HCT116 (cell line): ENCODE data around the gene DLD. TPM values are rescaled to one million over a fixed set of nuclear protein-coding genes. Genes with fewer than 3 reads are reported as not detected.

ENCODE experiments used
- ATAC-seq: fragments of 200-7000 bp; cut with Tn5 transposase; 2 replicates; pipeline ENCODE4 v1.9.1; 2020; ENCODE audit warnings: mild to moderate bottlenecking, moderate library complexity
- BruUV-seq: library from RNA; stranded (reverse); fragments of 400-500 nt; replicated peaks from 2 replicates; lab custom pipeline; 2021; lab: Mats Ljungman, UMichigan
- CTCF ChIA-PET: fragments of 300-600 bp; sonication (Branson Sonifier 250); formaldehyde crosslinking; loops from one replicate; lab custom pipeline; 2021; ENCODE audit warnings: antibody characterized with exemption; lab: Charles Lee
- POLR2A ChIA-PET: fragments of 300-600, 350-600 bp; sonication (Branson Sonifier 250); formaldehyde crosslinking; loops from one replicate; lab custom pipeline; 2021; ENCODE audit warnings: antibody characterized with exemption; lab: Charles Lee
- RAD21 ChIA-PET, 2 experiments: fragments of 300-600 bp; sonication (Branson Sonifier 250); formaldehyde crosslinking; loops; one replicate each; lab custom pipeline; 2023; ENCODE audit warnings: low total read pairs in 2 of 2; ENCODE audit not compliant: uncharacterized antibody in 2 of 2, unreplicated experiment in 2 of 2, low non-redundant PET in 1 of 2; lab: Charles Lee
- DNase-seq: peaks from one replicate; pipeline ENCODE4 v3.0.0-alpha.2; 2010; ENCODE audit warnings: low read depth, low spot score
- H2AFZ ChIP-seq: fragments of 200-600 bp; shearing (Covaris generic), sonication (generic); 2 replicates; pipeline ENCODE4 v1.6.1; 2017; ENCODE audit warnings: low read depth, mixed run types, mixed read lengths, antibody characterized with exemption, low read length; ENCODE audit not compliant: poor library complexity, severe bottlenecking
- H3K27ac ChIP-seq: 2 replicates; pipeline ENCODE4 v1.5.1; 2012; ENCODE audit warnings: low read depth, low read length
- H3K27me3 ChIP-seq: fragments of 200-600 bp; sonication (generic); 2 replicates; pipeline ENCODE4 v1.6.1; 2016; ENCODE audit warnings: mixed run types, low read length, mixed read lengths; ENCODE audit not compliant: insufficient read depth
- H3K36me3 ChIP-seq, 2 experiments: fragments of 200-500 bp in 1 of 2; fragments of 200-600 bp in 1 of 2; sonication (Bioruptor generic) in 1 of 2; sonication (generic) in 1 of 2; 2 replicates each; pipeline versions ENCODE4 v1.5.1 to v1.6.1; 2014 to 2016; ENCODE audit warnings: low read length in 2 of 2, inconsistent platforms in 1 of 2, mixed read lengths in 1 of 2, mixed run types in 1 of 2; ENCODE audit not compliant: insufficient read depth in 2 of 2, control insufficient read depth in 1 of 2
- H3K4me1 ChIP-seq, 2 experiments: fragments of 200-600 bp in 1 of 2; sonication (generic) in 1 of 2; 2 replicates each; pipeline versions ENCODE4 v1.5.1 to v1.6.1; 2012 to 2017; ENCODE audit warnings: low read length in 2 of 2, inconsistent platforms in 1 of 2, mild to moderate bottlenecking in 1 of 2, mixed read lengths in 1 of 2, mixed run types in 1 of 2, moderate library complexity in 1 of 2; ENCODE audit not compliant: insufficient read depth in 2 of 2, control insufficient read depth in 1 of 2
- H3K4me2 ChIP-seq: fragments of 200-600 bp; sonication (generic); 2 replicates; pipeline ENCODE4 v1.6.1; 2017; ENCODE audit warnings: mixed run types, low read length, mixed read lengths
- H3K4me3 ChIP-seq, 2 experiments: fragments of 200-600 bp in 1 of 2; sonication (generic) in 1 of 2; replicated peaks in 1 of 2; 2 replicates each; pipeline ENCODE4 v1.5.1; 2011 to 2016; ENCODE audit warnings: low read length in 2 of 2, control low read depth in 1 of 2, low read depth in 1 of 2, mild to moderate bottlenecking in 1 of 2, mixed read lengths in 1 of 2, mixed run types in 1 of 2
- H3K79me2 ChIP-seq: fragments of 200-600 bp; sonication (generic); 2 replicates; pipeline ENCODE4 v1.6.1; 2017; ENCODE audit warnings: mild to moderate bottlenecking, mixed run types, low read length, moderate library complexity, mixed read lengths; ENCODE audit not compliant: insufficient read depth
- H3K9ac ChIP-seq: fragments of 200-600 bp; sonication (generic); 2 replicates; pipeline ENCODE4 v1.6.1; 2016; ENCODE audit warnings: low read length, mixed read lengths
- H3K9me2 ChIP-seq: fragments of 200-600 bp; sonication (generic), shearing (Covaris generic); 2 replicates; pipeline ENCODE4 v1.6.1; 2017; ENCODE audit warnings: mixed run types, mild to moderate bottlenecking, moderate library complexity; ENCODE audit not compliant: insufficient read depth
- H3K9me3 ChIP-seq, 2 experiments: fragments of 200-500 bp in 1 of 2; fragments of 200-600 bp in 1 of 2; sonication (Bioruptor generic) in 1 of 2; sonication (generic) in 1 of 2; 2 replicates each; pipeline ENCODE4 v1.6.1; 2014 to 2017; ENCODE audit warnings: low read length in 2 of 2, mixed read lengths in 2 of 2, inconsistent platforms in 1 of 2, low read depth in 1 of 2, mild to moderate bottlenecking in 1 of 2, mixed run types in 1 of 2, moderate library complexity in 1 of 2; ENCODE audit not compliant: control insufficient read depth in 1 of 2, insufficient read depth in 1 of 2
- H4K20me1 ChIP-seq: fragments of 200-600 bp; sonication (generic), shearing (Covaris generic); 2 replicates; pipeline ENCODE4 v1.6.1; 2017; ENCODE audit warnings: mixed run types, mild to moderate bottlenecking, moderate library complexity; ENCODE audit not compliant: insufficient read depth
- EGR1 ChIP-seq: IDR thresholded peaks from 2 replicates; pipeline ENCODE4 v1.6.1; 2012; ENCODE audit warnings: low read depth
- ELF1 ChIP-seq: IDR thresholded peaks from 2 replicates; pipeline ENCODE4 v1.6.1; 2012; ENCODE audit warnings: low read depth, borderline replicate concordance
- JUND ChIP-seq: IDR thresholded peaks from 2 replicates; pipeline ENCODE4 v1.6.1; 2012
- RAD21 ChIP-seq: IDR thresholded peaks from 2 replicates; pipeline ENCODE4 v1.6.1; 2012; ENCODE audit warnings: low read depth, mild to moderate bottlenecking
- SIN3A ChIP-seq: IDR thresholded peaks from 2 replicates; pipeline ENCODE4 v1.6.1; 2012; ENCODE audit warnings: low read depth
- SP1 ChIP-seq: IDR thresholded peaks from 2 replicates; pipeline ENCODE4 v1.6.1; 2012; ENCODE audit warnings: low read depth
- TCF7L2 ChIP-seq: IDR thresholded peaks from 2 replicates; pipeline ENCODE4 v1.7.0; 2011; ENCODE audit warnings: borderline replicate concordance, inconsistent platforms; ENCODE audit not compliant: insufficient read depth, insufficient read length; ENCODE audit errors: extremely low read depth
- YY1 ChIP-seq: IDR thresholded peaks from 2 replicates; pipeline ENCODE4 v1.6.1; 2011; ENCODE audit warnings: low read length, low read depth, moderate library complexity, mild to moderate bottlenecking; ENCODE audit not compliant: insufficient replicate concordance; ENCODE audit errors: extremely low read depth
- ZFX ChIP-seq: fragments of 450-650 bp; IDR thresholded peaks from 2 replicates; pipeline ENCODE4 v1.6.1; 2017
- ZNF274 ChIP-seq: fragments of 200-500 bp; sonication (Bioruptor generic); IDR thresholded peaks from 2 replicates; pipeline ENCODE4 v1.6.1; 2014; ENCODE audit warnings: mild to moderate bottlenecking, low read depth, low read length, inconsistent platforms
- intact Hi-C: fragments of 100-400 bp; cut with micrococcal nuclease; formaldehyde crosslinking; loops from 2 replicates; pipeline ENCODE4 v1.10.0; 2022
- total RNA-seq: library from RNA; stranded (reverse); gene quantifications from one replicate; pipeline ENCODE4 v1.2.1, GENCODE V29; 2021; ENCODE audit not compliant: unreplicated experiment
- TF ChIP-seq, protein P1 (sequence below), 3 experiments: fragments of 200-600 bp in 1 of 3; sonication (generic) in 1 of 3; IDR thresholded peaks in 2 of 3; conservative IDR thresholded peaks in 1 of 3; 2 replicates each; pipeline ENCODE4 v1.5.1; 2012 to 2017; ENCODE audit warnings: low read depth in 2 of 3, low read length in 2 of 3, antibody characterized with exemption in 1 of 3, borderline replicate concordance in 1 of 3, control low read depth in 1 of 3, mild to moderate bottlenecking in 1 of 3, mixed read lengths in 1 of 3, mixed run types in 1 of 3, moderate library complexity in 1 of 3; ENCODE audit not compliant: insufficient read depth in 1 of 3
- TF ChIP-seq, protein P2 (sequence below): IDR thresholded peaks from 2 replicates; pipeline ENCODE4 v1.6.1; 2012
- TF ChIP-seq, protein P3 (sequence below): IDR thresholded peaks from 2 replicates; pipeline ENCODE4 v1.6.1; 2011; ENCODE audit warnings: mild to moderate bottlenecking, low read length, moderate library complexity; ENCODE audit not compliant: insufficient replicate concordance; ENCODE audit errors: extremely low read depth
- TF ChIP-seq, protein P4 (sequence below): IDR thresholded peaks from 2 replicates; pipeline ENCODE4 v1.6.1; 2012
- TF ChIP-seq, protein P5 (sequence below): IDR thresholded peaks from 2 replicates; pipeline ENCODE4 v1.6.1; 2012; ENCODE audit warnings: low read depth

The DLD gene
- total RNA-seq, 1 experiment from 2014 or later, result 104 TPM

DNA sequence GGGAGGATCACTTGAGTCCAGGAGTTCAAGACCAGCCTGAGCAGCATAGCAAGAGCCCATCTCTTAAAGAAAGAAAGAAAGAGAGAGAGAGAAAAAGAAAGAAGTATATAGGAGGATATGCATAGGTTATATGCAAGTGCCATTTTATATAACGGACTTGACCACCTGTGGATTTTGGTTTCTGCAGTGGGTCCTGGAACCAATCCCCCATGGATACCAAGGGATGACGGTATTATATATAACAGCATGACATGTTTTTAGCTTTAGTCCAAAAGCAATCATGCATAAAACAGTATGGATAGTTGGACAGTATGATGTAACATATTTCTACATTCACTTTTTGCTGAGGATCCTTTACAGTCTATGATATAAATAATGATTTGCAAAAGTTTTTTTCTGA is 45.3 kb downstream of the DLD start:
- H3K27ac ChIP-seq, result no peak overlapping the region
- no peak overlapping the region for H2AFZ ChIP-seq
- ChIA-PET RAD21 (no interaction called here), POLR2A (no interaction called here), CTCF (no interaction called here)
- H3K9me2 ChIP-seq, result no peaks in the 10 kb centered on the region
- BruUV-seq, result no TSS peak
- no peak overlapping the region for H3K9ac ChIP-seq
- no peak for ATAC-seq
- no peak overlapping the region for H3K4me3 ChIP-seq
- TF ChIP-seq, protein P1, sequence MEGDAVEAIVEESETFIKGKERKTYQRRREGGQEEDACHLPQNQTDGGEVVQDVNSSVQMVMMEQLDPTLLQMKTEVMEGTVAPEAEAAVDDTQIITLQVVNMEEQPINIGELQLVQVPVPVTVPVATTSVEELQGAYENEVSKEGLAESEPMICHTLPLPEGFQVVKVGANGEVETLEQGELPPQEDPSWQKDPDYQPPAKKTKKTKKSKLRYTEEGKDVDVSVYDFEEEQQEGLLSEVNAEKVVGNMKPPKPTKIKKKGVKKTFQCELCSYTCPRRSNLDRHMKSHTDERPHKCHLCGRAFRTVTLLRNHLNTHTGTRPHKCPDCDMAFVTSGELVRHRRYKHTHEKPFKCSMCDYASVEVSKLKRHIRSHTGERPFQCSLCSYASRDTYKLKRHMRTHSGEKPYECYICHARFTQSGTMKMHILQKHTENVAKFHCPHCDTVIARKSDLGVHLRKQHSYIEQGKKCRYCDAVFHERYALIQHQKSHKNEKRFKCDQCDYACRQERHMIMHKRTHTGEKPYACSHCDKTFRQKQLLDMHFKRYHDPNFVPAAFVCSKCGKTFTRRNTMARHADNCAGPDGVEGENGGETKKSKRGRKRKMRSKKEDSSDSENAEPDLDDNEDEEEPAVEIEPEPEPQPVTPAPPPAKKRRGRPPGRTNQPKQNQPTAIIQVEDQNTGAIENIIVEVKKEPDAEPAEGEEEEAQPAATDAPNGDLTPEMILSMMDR (IDR thresholded peaks at IDR 0.05 in 2 of 3, conservative IDR thresholded peaks at IDR 0.05 in 1 of 3; ENCODE audit: borderline replicate concordance in 1 of 3, insufficient read depth in 1 of 3, low read depth in 2 of 3, low read length in 2 of 3), result no peak
- TF ChIP-seq, protein P2, sequence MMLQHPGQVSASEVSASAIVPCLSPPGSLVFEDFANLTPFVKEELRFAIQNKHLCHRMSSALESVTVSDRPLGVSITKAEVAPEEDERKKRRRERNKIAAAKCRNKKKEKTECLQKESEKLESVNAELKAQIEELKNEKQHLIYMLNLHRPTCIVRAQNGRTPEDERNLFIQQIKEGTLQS, result no peak
- TF ChIP-seq ELF1 (no peak), JUND (no peak), YY1 (no peak), ZFX (no peak), ZNF274 (no peak), EGR1 (no peak), SP1 (no peak), SIN3A (no peak), RAD21 (no peak), TCF7L2 (no peak)
- TF ChIP-seq, protein P3, sequence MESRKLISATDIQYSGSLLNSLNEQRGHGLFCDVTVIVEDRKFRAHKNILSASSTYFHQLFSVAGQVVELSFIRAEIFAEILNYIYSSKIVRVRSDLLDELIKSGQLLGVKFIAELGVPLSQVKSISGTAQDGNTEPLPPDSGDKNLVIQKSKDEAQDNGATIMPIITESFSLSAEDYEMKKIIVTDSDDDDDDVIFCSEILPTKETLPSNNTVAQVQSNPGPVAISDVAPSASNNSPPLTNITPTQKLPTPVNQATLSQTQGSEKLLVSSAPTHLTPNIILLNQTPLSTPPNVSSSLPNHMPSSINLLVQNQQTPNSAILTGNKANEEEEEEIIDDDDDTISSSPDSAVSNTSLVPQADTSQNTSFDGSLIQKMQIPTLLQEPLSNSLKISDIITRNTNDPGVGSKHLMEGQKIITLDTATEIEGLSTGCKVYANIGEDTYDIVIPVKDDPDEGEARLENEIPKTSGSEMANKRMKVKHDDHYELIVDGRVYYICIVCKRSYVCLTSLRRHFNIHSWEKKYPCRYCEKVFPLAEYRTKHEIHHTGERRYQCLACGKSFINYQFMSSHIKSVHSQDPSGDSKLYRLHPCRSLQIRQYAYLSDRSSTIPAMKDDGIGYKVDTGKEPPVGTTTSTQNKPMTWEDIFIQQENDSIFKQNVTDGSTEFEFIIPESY, result no peak
- TF ChIP-seq, protein P4, sequence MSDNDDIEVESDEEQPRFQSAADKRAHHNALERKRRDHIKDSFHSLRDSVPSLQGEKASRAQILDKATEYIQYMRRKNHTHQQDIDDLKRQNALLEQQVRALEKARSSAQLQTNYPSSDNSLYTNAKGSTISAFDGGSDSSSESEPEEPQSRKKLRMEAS, result no peak
- TF ChIP-seq, protein P5, sequence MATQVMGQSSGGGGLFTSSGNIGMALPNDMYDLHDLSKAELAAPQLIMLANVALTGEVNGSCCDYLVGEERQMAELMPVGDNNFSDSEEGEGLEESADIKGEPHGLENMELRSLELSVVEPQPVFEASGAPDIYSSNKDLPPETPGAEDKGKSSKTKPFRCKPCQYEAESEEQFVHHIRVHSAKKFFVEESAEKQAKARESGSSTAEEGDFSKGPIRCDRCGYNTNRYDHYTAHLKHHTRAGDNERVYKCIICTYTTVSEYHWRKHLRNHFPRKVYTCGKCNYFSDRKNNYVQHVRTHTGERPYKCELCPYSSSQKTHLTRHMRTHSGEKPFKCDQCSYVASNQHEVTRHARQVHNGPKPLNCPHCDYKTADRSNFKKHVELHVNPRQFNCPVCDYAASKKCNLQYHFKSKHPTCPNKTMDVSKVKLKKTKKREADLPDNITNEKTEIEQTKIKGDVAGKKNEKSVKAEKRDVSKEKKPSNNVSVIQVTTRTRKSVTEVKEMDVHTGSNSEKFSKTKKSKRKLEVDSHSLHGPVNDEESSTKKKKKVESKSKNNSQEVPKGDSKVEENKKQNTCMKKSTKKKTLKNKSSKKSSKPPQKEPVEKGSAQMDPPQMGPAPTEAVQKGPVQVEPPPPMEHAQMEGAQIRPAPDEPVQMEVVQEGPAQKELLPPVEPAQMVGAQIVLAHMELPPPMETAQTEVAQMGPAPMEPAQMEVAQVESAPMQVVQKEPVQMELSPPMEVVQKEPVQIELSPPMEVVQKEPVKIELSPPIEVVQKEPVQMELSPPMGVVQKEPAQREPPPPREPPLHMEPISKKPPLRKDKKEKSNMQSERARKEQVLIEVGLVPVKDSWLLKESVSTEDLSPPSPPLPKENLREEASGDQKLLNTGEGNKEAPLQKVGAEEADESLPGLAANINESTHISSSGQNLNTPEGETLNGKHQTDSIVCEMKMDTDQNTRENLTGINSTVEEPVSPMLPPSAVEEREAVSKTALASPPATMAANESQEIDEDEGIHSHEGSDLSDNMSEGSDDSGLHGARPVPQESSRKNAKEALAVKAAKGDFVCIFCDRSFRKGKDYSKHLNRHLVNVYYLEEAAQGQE, result no peak
- intact Hi-C loops, result no loop called here
- H3K27me3 ChIP-seq, result no peaks in the 10 kb centered on the region
- no peak overlapping the region for H3K4me2 ChIP-seq
- no peak for DNase-seq
- peaks cover 2 to 3% of the 10 kb centered on the region in 2 experiments; a peak in 2 of 4 replicates for H3K4me1 ChIP-seq
- H4K20me1 ChIP-seq, result no peaks in the 10 kb centered on the region
- no peaks in the 10 kb centered on the region for H3K9me3 ChIP-seq
- no peaks in the 10 kb centered on the region for H3K79me2 ChIP-seq
- peaks cover 13 to 14% of the 10 kb centered on the region in 2 experiments; a peak in 2 of 4 replicates for H3K36me3 ChIP-seq
